ENCODE measurements around the gene PIWIL1.

PIWIL1 gene

GRCh38 chr12:130357241-130357640, 19.6 kb downstream of the PIWIL1 start:
- Histone ChIP-seq H3K9ac (ENCODE audit: low read depth, low read length) (no peak overlapping the region), H3K27me3 (ENCODE audit: control insufficient read depth, insufficient read depth, low read length) (no peaks in the 10 kb centered on the region), H3K4me1 (ENCODE audit: control insufficient read depth, insufficient read depth, low read length) (peaks cover 9% of the 10 kb centered on the region), H3K4me3 (ENCODE audit: low read depth, low read length) (no peak overlapping the region), H3K9me3 (ENCODE audit: control insufficient read depth, insufficient read depth, low read length) (no peaks in the 10 kb centered on the region), H3K36me3 (ENCODE audit: control insufficient read depth, insufficient read depth, low read length) (no peaks in the 10 kb centered on the region)

- H3K27me3 ChIP-seq (ENCODE audit: control insufficient read depth, insufficient read depth, low read length): no peaks in the 10 kb centered on the region
- no peak overlapping the region for H3K9ac ChIP-seq (ENCODE audit: low read depth, low read length)
- peaks cover 9% of the 10 kb centered on the region for H3K4me1 ChIP-seq (ENCODE audit: control insufficient read depth, insufficient read depth, low read length)
- H3K36me3 ChIP-seq (ENCODE audit: control insufficient read depth, insufficient read depth, low read length): no peaks in the 10 kb centered on the region
- H3K4me3 ChIP-seq (ENCODE audit: low read depth, low read length): no peak overlapping the region
- no peaks in the 10 kb centered on the region for H3K9me3 ChIP-seq (ENCODE audit: control insufficient read depth, insufficient read depth, low read length)
Observed at GRCh38 chr12:130357729-130358330, 20.1 kb downstream of the PIWIL1 start.

DNA sequence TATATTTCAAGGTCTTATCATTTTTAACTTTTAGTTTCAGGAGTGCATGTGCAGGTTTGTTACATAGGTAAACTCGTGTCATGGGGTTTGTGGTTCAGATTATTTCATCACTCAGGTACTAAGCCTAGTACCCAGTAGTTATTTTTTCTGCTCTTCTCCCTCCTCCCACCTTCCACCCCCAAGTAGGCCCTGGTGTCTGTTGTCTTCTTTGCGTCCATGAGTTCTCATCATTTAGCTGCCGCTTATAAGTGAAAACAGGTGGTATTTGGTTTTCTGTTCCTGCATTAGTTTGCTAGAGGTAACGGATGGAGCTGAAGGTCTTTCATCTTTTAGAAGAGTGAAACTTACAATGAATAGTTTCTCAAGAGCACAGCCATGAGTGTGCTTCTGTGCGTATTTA, 24.4 kb downstream of the PIWIL1 start:
- Histone ChIP-seq H3K4me3 (ENCODE audit: low read depth, low read length) (no peak overlapping the region), H3K9me3 (ENCODE audit: control insufficient read depth, insufficient read depth, low read length) (no peaks in the 10 kb centered on the region), H3K4me1 (ENCODE audit: control insufficient read depth, insufficient read depth, low read length) (peaks cover 4% of the 10 kb centered on the region), H3K27me3 (ENCODE audit: control insufficient read depth, insufficient read depth, low read length) (no peaks in the 10 kb centered on the region), H3K36me3 (ENCODE audit: control insufficient read depth, insufficient read depth, low read length) (no peaks in the 10 kb centered on the region), H3K9ac (ENCODE audit: low read depth, low read length) (no peak overlapping the region)

DNA sequence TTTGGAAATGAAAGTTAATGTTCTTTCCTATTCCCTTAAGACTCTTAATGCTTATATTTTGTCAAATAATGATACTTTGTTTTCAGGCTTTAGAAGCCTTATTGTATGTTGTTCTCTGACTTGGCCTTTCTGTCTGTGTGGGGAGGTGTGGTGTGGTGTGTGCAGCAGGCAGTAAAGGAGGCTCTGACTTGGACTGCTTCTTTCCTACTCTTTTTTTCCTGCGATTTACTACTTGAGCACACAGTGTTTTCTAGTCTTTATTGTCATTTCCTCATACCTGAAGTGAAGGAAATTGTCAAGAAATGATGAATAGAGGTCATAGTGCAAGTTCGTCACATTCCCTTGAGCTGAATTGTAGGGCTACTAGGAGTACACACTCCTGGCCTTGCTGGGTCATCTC, 26.9 kb downstream of the PIWIL1 start:
- Histone ChIP-seq H3K9ac (ENCODE audit: low read depth, low read length) (no peak overlapping the region), H3K9me3 (ENCODE audit: control insufficient read depth, insufficient read depth, low read length) (no peaks in the 10 kb centered on the region), H3K4me3 (ENCODE audit: low read depth, low read length) (no peak overlapping the region), H3K27me3 (ENCODE audit: control insufficient read depth, insufficient read depth, low read length) (no peaks in the 10 kb centered on the region), H3K4me1 (ENCODE audit: control insufficient read depth, insufficient read depth, low read length) (no peaks in the 10 kb centered on the region), H3K36me3 (ENCODE audit: control insufficient read depth, insufficient read depth, low read length) (no peaks in the 10 kb centered on the region)

GRCh38 chr12:130366159-130366558, 28.5 kb downstream of the PIWIL1 start:
- no peaks in the 10 kb centered on the region for H3K9me3 ChIP-seq (ENCODE audit: control insufficient read depth, insufficient read depth, low read length)
- peaks cover 2% of the 10 kb centered on the region for H3K4me1 ChIP-seq (ENCODE audit: control insufficient read depth, insufficient read depth, low read length)
- H3K36me3 ChIP-seq (ENCODE audit: control insufficient read depth, insufficient read depth, low read length): no peaks in the 10 kb centered on the region
- H3K9ac ChIP-seq (ENCODE audit: low read depth, low read length): no peak overlapping the region
- no peaks in the 10 kb centered on the region for H3K27me3 ChIP-seq (ENCODE audit: control insufficient read depth, insufficient read depth, low read length)
- no peak overlapping the region for H3K4me3 ChIP-seq (ENCODE audit: low read depth, low read length)

GRCh38 chr12:130367003-130367402, 29.3 kb downstream of the PIWIL1 start:
- Histone ChIP-seq H3K36me3 (ENCODE audit: control insufficient read depth, insufficient read depth, low read length) (no peaks in the 10 kb centered on the region), H3K4me1 (ENCODE audit: control insufficient read depth, insufficient read depth, low read length) (peaks cover 2% of the 10 kb centered on the region), H3K27me3 (ENCODE audit: control insufficient read depth, insufficient read depth, low read length) (no peaks in the 10 kb centered on the region), H3K4me3 (ENCODE audit: low read depth, low read length) (no peak overlapping the region), H3K9me3 (ENCODE audit: control insufficient read depth, insufficient read depth, low read length) (no peaks in the 10 kb centered on the region), H3K9ac (ENCODE audit: low read depth, low read length) (no peak overlapping the region)

- Histone ChIP-seq H3K36me3 (ENCODE audit: control insufficient read depth, insufficient read depth, low read length) (no peaks in the 10 kb centered on the region), H3K4me1 (ENCODE audit: control insufficient read depth, insufficient read depth, low read length) (peaks cover 2% of the 10 kb centered on the region), H3K9ac (ENCODE audit: low read depth, low read length) (no peak overlapping the region), H3K4me3 (ENCODE audit: low read depth, low read length) (no peak overlapping the region), H3K27me3 (ENCODE audit: control insufficient read depth, insufficient read depth, low read length) (no peaks in the 10 kb centered on the region), H3K9me3 (ENCODE audit: control insufficient read depth, insufficient read depth, low read length) (no peaks in the 10 kb centered on the region)
Observed at GRCh38 chr12:130367523-130367922, 29.8 kb downstream of the PIWIL1 start.

DNA sequence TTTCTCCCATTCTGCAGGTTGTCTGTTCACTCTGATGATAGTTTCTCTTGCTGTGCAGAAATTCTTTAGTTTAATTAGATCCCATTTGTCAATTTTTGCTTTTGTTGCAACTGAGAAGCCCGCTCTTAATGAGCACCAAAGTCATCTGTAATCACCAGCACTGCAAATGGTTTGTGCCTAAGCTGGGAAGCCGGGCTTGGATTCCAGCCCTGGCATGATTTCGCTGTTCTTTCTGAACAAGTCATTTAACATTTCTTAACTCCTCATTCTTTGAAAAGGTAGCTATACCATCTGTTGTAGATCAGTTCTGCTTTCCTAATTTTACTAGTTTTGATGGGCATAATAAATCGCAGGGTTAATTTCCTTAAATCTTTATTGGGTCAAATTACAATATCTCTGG, 32.1 kb downstream of the PIWIL1 start:
- Histone ChIP-seq H3K9ac (ENCODE audit: low read depth, low read length) (no peak overlapping the region), H3K27me3 (ENCODE audit: control insufficient read depth, insufficient read depth, low read length) (no peaks in the 10 kb centered on the region), H3K4me1 (ENCODE audit: control insufficient read depth, insufficient read depth, low read length) (peaks cover 2% of the 10 kb centered on the region), H3K4me3 (ENCODE audit: low read depth, low read length) (no peak overlapping the region), H3K36me3 (ENCODE audit: control insufficient read depth, insufficient read depth, low read length) (no peaks in the 10 kb centered on the region), H3K9me3 (ENCODE audit: control insufficient read depth, insufficient read depth, low read length) (no peaks in the 10 kb centered on the region)

DNA sequence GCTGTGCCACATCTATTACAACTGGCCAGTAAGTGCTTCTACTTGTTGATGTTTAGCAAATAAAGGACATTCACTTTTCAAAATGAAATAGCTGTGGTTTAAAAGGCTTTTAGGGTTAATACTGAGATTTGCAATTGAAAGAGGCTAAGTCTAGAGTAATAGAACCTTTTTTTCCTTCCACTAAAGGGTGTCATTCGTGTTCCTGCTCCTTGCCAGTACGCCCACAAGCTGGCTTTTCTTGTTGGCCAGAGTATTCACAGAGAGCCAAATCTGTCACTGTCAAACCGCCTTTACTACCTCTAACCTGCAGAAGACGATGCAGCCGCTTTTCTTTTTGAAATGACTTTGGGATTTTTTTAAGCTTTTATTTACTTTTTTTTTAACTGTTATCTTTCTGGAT, 33.6 kb downstream of the PIWIL1 start:
- Histone ChIP-seq H3K9me3 (ENCODE audit: control insufficient read depth, insufficient read depth, low read length) (no peaks in the 10 kb centered on the region), H3K9ac (ENCODE audit: low read depth, low read length) (no peak overlapping the region), H3K36me3 (ENCODE audit: control insufficient read depth, insufficient read depth, low read length) (no peaks in the 10 kb centered on the region), H3K4me1 (ENCODE audit: control insufficient read depth, insufficient read depth, low read length) (peaks cover 2% of the 10 kb centered on the region), H3K27me3 (ENCODE audit: control insufficient read depth, insufficient read depth, low read length) (no peaks in the 10 kb centered on the region), H3K4me3 (ENCODE audit: low read depth, low read length) (no peak overlapping the region)

GRCh38 chr12:130372936-130373335, 35.2 kb downstream of the PIWIL1 start:
- H3K27me3 ChIP-seq (ENCODE audit: control insufficient read depth, insufficient read depth, low read length): no peaks in the 10 kb centered on the region
- H3K4me3 ChIP-seq (ENCODE audit: low read depth, low read length): no peak overlapping the region
- H3K36me3 ChIP-seq (ENCODE audit: control insufficient read depth, insufficient read depth, low read length): no peaks in the 10 kb centered on the region

DNA sequence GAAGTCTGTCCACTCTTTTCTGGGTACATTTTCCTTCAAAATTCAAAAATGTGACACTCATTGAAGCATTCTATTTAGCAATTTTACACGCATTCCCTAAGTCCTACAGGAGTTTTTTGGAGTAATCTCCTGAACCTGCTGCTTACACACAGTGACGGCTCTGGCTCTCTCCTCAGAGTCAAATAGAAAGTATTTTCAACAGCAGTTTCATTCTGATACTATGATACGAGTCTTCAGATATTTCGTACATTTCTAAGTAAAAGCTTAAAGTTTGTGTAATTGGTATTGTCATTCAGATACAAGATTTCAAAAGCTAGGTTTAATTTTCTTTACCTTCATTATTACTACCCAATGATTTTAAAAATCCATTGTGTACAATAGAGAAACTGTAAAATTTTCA, 36.4 kb downstream of the PIWIL1 start:
- Histone ChIP-seq H3K9me3 (ENCODE audit: control insufficient read depth, insufficient read depth, low read length) (no peaks in the 10 kb centered on the region), H3K27me3 (ENCODE audit: control insufficient read depth, insufficient read depth, low read length) (no peaks in the 10 kb centered on the region), H3K36me3 (ENCODE audit: control insufficient read depth, insufficient read depth, low read length) (no peaks in the 10 kb centered on the region), H3K4me1 (ENCODE audit: control insufficient read depth, insufficient read depth, low read length) (peaks cover 2% of the 10 kb centered on the region), H3K4me3 (ENCODE audit: low read depth, low read length) (no peak overlapping the region), H3K9ac (ENCODE audit: low read depth, low read length) (no peak overlapping the region)

More at GRCh38 chr12:130372936-130373335, 35.2 kb downstream of the PIWIL1 start:
- peaks cover 2% of the 10 kb centered on the region for H3K4me1 ChIP-seq (ENCODE audit: control insufficient read depth, insufficient read depth, low read length)
- no peak overlapping the region for H3K9ac ChIP-seq (ENCODE audit: low read depth, low read length)
- no peaks in the 10 kb centered on the region for H3K9me3 ChIP-seq (ENCODE audit: control insufficient read depth, insufficient read depth, low read length)

GRCh38 chr12:130375296-130376287, 37.9 kb downstream of the PIWIL1 start:
- H3K4me3 ChIP-seq (ENCODE audit: low read depth, low read length): no peak overlapping the region
- no peak overlapping the region for H3K9ac ChIP-seq (ENCODE audit: low read depth, low read length)
- H3K4me1 ChIP-seq (ENCODE audit: control insufficient read depth, insufficient read depth, low read length): peaks cover 2% of the 10 kb centered on the region
- no peaks in the 10 kb centered on the region for H3K9me3 ChIP-seq (ENCODE audit: control insufficient read depth, insufficient read depth, low read length)
- no peaks in the 10 kb centered on the region for H3K27me3 ChIP-seq (ENCODE audit: control insufficient read depth, insufficient read depth, low read length)
- no peaks in the 10 kb centered on the region for H3K36me3 ChIP-seq (ENCODE audit: control insufficient read depth, insufficient read depth, low read length)
